NCI-H774 (cell line): ENCODE results near the gene RAB20.
A peak's percentile ranks its signal among the peaks of the same experiment; 100 is the strongest.
"Not testable (repeated sequence)": the region's sequence is repeated elsewhere in the genome, so short reads cannot be mapped to it uniquely, and the experiment has no call there.

Experiments used
- DNase-seq: peaks from one replicate; lab custom pipeline; 2025; lab: John Stamatoyannopoulos, UW

The RAB20 gene

GRCh38 chr13:110575322-110576069, 14.0 kb upstream of the RAB20 start:
- peak; percentile 30 for DNase-seq

- no peak for DNase-seq
These were observed 12.6 kb upstream of the RAB20 start for GRCh38 chr13:110574161-110574560.

DNA sequence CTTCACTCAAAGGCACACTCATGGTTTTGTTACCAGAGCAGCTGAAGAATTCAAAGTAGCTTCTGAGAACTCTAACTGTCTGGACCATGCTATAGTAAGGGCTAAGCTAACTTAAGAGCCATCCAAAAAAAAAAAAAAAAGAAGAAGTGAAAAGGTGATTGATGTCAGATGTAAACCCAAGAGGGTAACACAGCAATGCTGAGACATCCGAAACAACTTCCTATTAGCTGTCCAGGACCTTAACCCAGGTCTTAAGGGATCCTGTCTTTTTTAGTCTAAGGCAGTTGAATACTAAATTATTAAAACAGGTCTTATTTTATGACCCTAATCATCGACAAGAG, 11.2 kb upstream of the RAB20 start:
- DNase-seq: no peak

GRCh38 chr13:110571896-110572777, 10.6 kb upstream of the RAB20 start:
- DNase-seq: no peak

DNA sequence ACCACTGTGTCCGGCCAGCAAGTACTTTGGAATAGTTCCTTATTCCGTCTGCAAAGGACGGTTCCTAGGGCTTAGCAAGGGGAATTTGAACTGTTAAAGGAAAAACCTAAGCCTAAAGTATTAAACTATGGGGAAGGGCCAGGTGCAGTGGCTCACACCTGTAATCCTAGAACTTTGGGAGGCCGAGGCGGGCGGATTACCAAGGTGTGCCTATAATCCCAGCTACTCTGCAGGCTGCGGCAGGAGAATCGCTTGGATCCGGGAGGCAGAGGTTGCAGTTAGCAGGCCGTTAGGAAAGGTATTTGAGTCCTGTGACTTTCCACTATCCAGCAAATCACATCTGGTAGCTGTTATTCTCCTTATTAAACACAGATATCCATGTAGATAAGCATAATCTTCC, 9.4 kb upstream of the RAB20 start:
- no peak for DNase-seq

DNA sequence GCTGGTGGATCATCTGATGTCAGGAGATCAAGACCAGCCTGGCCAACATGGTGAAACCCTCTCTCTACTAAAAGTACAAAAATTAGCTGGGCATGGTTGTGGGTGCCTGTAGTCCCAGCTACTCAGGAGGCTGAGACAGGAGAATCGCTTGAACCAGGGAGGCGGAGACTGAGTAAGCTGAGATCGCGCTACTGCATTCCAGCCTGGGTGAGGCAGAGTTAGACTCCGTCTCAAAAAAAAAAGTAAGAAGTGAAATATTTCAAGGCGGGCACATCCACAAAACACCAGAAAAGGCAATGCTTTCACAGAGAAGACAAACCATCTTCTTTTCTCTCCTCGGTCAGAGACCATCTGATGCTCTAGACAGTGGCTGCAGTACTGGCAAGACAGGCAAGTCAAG, 8.4 kb upstream of the RAB20 start:
- not testable (repeated sequence) for DNase-seq

DNA sequence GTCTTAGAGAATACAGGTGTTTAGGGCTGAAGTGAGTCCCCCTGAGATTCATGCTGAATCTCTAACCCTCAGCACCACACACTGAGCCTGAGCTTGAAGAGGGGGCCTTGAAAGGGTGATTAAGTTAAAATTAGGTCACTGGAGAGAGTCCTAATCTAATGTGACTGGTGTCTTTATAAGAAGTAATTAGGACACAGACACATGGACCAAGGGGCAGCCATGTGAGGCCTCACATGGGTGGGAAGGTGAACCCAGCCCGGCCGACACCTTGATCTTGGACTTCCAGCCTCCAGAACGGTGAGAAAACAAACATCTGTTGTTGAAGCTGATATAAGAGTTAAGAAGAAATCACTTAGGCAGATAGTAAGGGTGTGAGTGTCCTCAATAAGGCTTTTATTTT, 7.1 kb upstream of the RAB20 start:
- DNase-seq: no peak

DNA sequence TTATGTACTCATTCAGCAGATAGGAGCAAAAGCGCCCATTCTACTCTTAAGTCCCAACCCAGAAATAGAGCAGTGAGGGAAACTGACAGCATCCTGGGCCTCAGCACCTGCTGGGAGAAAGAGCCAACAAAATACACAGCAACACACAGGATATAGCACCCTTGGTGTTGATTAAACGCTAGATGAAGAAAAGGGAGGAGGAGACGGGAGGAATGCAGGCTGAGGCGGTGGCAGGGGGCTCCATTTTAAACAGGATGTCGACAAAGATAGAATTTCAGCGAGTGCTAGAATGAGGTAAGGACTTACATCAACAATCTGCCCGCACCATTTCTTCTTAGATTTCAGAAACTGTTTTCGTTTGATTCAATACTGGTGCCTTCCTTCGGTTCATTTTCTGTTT, 4.6 kb upstream of the RAB20 start:
- no peak for DNase-seq

GRCh38 chr13:110565296-110565695, 3.8 kb upstream of the RAB20 start:
- DNase-seq: no peak

DNA sequence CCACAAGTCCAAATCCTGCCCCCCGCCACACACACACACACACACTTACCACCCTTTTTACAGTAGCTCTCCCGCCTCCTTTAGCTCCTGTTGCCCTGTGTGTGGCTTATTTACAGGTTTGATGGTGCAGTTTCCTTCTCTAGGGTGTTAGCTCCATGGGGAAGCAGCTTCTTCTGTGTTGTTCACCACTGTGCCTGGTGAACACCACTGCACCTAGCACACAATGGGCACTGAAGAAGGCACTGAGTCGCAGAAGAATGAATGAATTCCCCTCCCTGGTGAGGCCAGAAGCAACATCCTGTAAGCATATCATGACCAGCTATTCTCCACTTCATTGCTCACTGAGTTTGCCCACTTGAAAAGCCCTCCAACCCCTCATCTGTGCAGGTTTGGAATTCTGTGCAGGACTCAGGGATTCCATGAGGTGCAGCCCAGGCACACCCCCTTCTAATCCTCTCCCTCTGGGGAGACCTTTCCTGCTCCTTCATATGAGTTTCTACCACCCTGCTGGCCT, 3.0 kb upstream of the RAB20 start:
- no peak for DNase-seq

GRCh38 chr13:110563463-110563774, 1.9 kb upstream of the RAB20 start:
- DNase-seq: no peak

- no peak for DNase-seq
These were observed 1.4 kb upstream of the RAB20 start for GRCh38 chr13:110562696-110563462.

DNA sequence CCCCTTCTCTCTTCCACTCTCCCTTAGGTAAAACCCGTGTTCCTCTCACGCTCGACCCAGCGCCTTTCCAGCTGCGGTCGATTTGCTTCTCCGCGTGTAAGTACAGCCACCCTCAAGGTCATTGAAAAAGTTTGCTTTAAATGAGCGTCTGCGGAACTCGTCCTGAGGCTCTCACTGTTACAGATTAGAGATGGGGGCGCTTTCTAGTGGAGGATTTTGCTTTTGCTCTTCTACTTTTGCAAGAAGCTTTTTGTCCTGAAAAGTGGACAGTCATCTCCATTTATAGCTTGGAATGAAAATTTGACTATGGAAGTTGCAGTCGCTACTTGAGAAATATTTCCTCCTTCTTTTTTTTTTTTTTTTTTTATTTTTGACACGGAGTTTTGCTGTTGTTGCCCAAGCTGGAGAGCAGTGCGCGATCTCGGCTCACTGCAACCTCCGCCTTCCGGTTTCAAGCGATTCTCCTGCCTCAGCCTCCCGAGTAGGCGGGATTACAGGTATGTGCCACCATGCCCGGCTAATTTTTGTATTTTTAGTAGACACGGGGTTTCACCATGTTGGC, 595 bp upstream of the RAB20 start:
- no peak for DNase-seq

GRCh38 chr13:110560601-110561343, 750 bp downstream of the RAB20 start:
- peak; percentile 75 for DNase-seq

DNA sequence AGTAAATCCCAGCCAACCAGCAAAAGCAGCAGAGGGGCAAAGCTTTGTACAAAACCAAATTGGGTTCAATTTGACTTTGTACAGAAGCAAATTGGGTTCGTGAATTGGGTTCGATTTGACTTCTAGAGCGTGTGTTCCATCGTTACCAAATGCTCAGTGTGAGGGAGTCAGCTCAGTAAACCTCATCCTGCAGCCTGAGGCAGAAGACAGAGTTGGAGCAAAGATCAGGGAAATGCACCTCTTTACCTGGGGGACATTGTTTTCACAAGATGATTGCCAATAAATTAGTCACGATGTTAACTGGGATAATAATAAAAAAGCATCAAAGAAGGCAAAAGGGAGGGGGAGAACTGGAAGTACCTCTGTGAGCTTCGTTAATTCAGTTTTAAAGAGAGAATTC, 1.5 kb downstream of the RAB20 start:
- no peak for DNase-seq

GRCh38 chr13:110559429-110559943, 2.0 kb downstream of the RAB20 start:
- DNase-seq: no peak

DNA sequence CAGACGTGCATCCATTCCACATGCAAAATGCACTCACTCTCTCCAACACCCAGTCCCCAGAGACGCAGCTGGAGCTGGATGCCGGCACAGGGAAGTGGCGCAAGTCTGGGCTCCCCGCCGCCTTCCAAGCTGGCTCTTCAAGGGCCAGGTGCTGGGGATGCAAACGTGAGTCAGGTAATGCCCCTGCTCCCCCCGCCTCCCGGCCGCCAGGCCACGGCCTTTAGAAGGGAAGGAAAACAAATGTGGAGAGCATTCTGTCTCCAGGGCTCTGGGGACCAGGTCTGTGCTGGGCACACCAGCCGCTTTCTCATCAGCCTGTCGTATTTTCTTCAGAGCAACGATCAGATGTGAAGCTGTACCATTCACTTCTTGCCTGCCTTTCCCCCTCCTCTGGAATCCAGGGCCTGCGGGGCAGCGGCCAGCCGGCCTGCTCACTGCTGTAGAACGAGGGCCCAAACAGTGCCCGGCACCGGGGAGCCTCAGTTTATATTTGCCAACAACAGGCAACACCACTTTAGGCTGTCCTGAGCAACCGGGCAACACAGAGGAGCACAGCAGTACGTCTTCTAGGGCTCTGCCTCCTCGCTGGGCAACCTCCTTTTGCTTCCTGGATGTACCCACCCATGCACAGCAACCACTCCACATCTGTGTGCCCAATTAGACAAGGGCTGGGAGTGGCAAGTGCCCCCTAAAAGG, 3.8 kb downstream of the RAB20 start:
- peak; percentile 80 for DNase-seq

GRCh38 chr13:110557082-110557481, 4.4 kb downstream of the RAB20 start:
- no peak for DNase-seq

GRCh38 chr13:110556224-110556606, 5.3 kb downstream of the RAB20 start:
- no peak for DNase-seq

DNA sequence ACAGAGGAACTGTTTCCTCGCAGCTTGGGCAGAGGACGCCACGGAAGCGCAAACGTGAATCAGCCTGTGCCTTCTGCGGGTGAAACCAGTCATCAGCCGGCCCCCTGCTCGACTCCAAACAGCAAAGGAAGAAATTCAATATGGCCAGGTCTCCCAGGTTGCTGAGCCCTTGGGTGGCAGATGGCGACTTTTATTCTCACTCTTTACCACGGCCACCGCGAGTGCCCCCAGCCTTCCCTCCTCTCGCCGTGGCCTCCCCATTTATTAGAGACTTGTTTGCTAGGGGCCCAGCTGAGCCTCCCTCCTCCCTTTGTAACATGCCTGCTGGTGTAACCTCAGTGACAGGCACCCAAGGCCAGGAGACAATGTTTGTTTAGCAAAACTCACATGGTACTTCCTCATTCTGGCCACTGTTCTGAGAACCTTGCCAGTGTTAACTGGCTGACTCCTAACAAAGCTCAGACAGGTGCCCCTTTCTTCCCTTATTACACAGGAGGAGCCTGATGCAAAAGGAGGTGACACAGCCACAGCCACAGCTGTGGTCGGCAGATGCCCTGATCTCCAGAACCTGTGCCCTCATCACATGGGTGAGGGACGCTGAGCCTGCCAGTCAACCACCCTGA, 5.8 kb downstream of the RAB20 start:
- peak; percentile 87 for DNase-seq
